Suprapubic skin (tissue), 4 donors: ENCODE measurements around the gene SPINT2.

Source experiments
- EP300 ChIP-seq: sonication (generic); formaldehyde crosslinking; IDR thresholded peaks from one replicate; pipeline ENCODE4 v1.6.1; 2017; ENCODE audit warnings: antibody characterized with exemption
- POLR2A ChIP-seq, 2 donors: fragments of 450-650 bp; IDR thresholded peaks; one replicate each; pipeline ENCODE4 v1.6.1; 2017; ENCODE audit warnings: antibody characterized with exemption in 2 of 2, mild to moderate bottlenecking in 2 of 2, moderate library complexity in 2 of 2
- POLR2AphosphoS5 ChIP-seq, 3 donors: sonication (generic); formaldehyde crosslinking; IDR thresholded peaks; one replicate each; pipeline ENCODE4 v1.6.1; 2017; ENCODE audit warnings: antibody characterized with exemption in 3 of 3
- TF ChIP-seq, protein P1 (sequence below), 2 donors: fragments of 200-600 bp in 1 of 2; fragments of 450-650 bp in 1 of 2; sonication (generic) in 1 of 2; IDR thresholded peaks; one replicate each; pipeline ENCODE4 v1.5.1; 2016 to 2019; ENCODE audit warnings: antibody characterized with exemption in 2 of 2, mild to moderate bottlenecking in 1 of 2, moderate library complexity in 1 of 2

DNA sequence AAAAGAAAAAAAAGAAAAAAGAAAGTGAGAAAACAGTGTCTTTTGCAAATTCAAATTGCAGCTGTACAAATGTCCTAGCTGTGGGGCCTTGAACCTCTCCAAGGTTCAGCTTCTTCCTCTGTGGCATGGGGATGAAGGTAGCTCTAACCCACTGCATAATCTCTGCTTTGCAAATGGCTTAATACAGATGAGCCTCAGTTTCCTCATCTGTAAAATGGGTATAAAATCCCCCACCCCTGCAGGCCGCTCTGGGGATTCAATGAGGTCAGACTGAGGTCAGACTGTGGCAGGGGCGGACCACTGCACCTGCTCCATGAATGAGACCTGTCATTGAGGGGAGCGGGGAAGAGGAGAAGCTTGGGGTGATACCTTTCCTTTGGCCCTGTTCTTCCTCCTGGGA is 46.2 kb upstream of the SPINT2 start:
- TF ChIP-seq, protein P1, sequence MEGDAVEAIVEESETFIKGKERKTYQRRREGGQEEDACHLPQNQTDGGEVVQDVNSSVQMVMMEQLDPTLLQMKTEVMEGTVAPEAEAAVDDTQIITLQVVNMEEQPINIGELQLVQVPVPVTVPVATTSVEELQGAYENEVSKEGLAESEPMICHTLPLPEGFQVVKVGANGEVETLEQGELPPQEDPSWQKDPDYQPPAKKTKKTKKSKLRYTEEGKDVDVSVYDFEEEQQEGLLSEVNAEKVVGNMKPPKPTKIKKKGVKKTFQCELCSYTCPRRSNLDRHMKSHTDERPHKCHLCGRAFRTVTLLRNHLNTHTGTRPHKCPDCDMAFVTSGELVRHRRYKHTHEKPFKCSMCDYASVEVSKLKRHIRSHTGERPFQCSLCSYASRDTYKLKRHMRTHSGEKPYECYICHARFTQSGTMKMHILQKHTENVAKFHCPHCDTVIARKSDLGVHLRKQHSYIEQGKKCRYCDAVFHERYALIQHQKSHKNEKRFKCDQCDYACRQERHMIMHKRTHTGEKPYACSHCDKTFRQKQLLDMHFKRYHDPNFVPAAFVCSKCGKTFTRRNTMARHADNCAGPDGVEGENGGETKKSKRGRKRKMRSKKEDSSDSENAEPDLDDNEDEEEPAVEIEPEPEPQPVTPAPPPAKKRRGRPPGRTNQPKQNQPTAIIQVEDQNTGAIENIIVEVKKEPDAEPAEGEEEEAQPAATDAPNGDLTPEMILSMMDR (IDR thresholded peaks at IDR 0.05), result no peak
- TF ChIP-seq POLR2AphosphoS5 (IDR thresholded peaks at IDR 0.05), result no peak
- TF ChIP-seq POLR2A (IDR thresholded peaks at IDR 0.05), result no peak
- no peak for TF ChIP-seq EP300
